Heart right ventricle (tissue), 16 donors: ENCODE measurements around the gene INTS15. TPM values are rescaled to one million over a fixed set of nuclear protein-coding genes. Genes with fewer than 3 reads are reported as not detected.

ENCODE experiments used
- ATAC-seq, 8 donors: fragments of 200-7000 bp; cut with Tn5 transposase; one replicate each; pipeline ENCODE4 v1.9.1; 2020; ENCODE audit warnings: mild to moderate bottlenecking in 8 of 8, moderate library complexity in 8 of 8, moderate number of reproducible peaks in 1 of 8
- DNase-seq, 2 donors: peaks; one replicate each; pipeline ENCODE4 v3.0.0-alpha.2; 2020
- H3K27ac ChIP-seq, 10 donors: fragments of 200-600 bp; sonication (generic) in 2 of 10; one replicate each; pipeline versions ENCODE4 v1.5.0 to v1.8.0; 2020 to 2022; ENCODE audit warnings: mild to moderate bottlenecking in 3 of 10
- H3K27me3 ChIP-seq, 7 donors: fragments of 200-600 bp; one replicate each; pipeline ENCODE4 v1.8.0; 2021 to 2022; ENCODE audit warnings: mild to moderate bottlenecking in 2 of 7
- H3K36me3 ChIP-seq, 9 donors: fragments of 200-600 bp; sonication (generic) in 1 of 9; one replicate each; pipeline versions ENCODE4 v1.5.0 to v1.8.0; 2020 to 2022; ENCODE audit warnings: mild to moderate bottlenecking in 2 of 9
- H3K4me1 ChIP-seq, 9 donors: fragments of 200-600 bp; sonication (generic) in 1 of 9; one replicate each; pipeline versions ENCODE4 v1.5.0 to v1.8.0; 2020 to 2022; ENCODE audit warnings: mild to moderate bottlenecking in 4 of 9
- H3K4me3 ChIP-seq, 10 donors: fragments of 200-600 bp; sonication (generic) in 2 of 10; one replicate each; pipeline versions ENCODE4 v1.5.0 to v1.8.0; 2020 to 2022; ENCODE audit warnings: mild to moderate bottlenecking in 7 of 10, moderate library complexity in 2 of 10
- H3K9me3 ChIP-seq, 11 donors: fragments of 200-600 bp in 10 of 11; sonication (generic) in 2 of 11; one replicate each; pipeline versions ENCODE4 v1.5.0 to v1.8.0; 2013 to 2022; ENCODE audit warnings: mild to moderate bottlenecking in 2 of 11, control low read depth in 1 of 11, moderate library complexity in 1 of 11
- CTCF ChIP-seq, 9 donors: fragments of 200-600 bp; sonication (generic) in 2 of 9; IDR thresholded peaks; one replicate each; pipeline versions ENCODE4 v1.5.0 to v1.8.0; 2021 to 2022; ENCODE audit warnings: antibody characterized with exemption in 9 of 9, mild to moderate bottlenecking in 5 of 9, moderate library complexity in 1 of 9
- WGBS, 2 donors: extraction: QIAGEN DNeasy Blood & Tissue Kit; methylation state at CpG; one replicate each; pipeline ENCODE4 v1.1.7; 2013; ENCODE audit warnings: inconsistent platforms in 1 of 2; 5-methylcytosine and 5-hydroxymethylcytosine counted together
- intact Hi-C, 10 donors: fragments of 100-400 bp; cut with DNase I; formaldehyde crosslinking; loops; one replicate each; pipeline versions ENCODE4 v1.11.1 to v1.14.2; 2022
- polyA plus RNA-seq, 2 donors: library from polyadenylated mRNA; stranded (reverse); fragments of 200-250 nt; gene quantifications; one replicate each; pipeline ENCODE4 v1.2.3, GENCODE V29; 2013
- total RNA-seq, 10 donors: library from RNA; stranded (reverse); fragmentation: NEBNext Ultra II Directional in 3 of 10; extraction: Animal tissue kit (Norgen Biotek cat#: 25700) in 3 of 10; gene quantifications; one replicate each; pipeline versions ENCODE4 v1.2.1 to v1.2.4, GENCODE V29; 2021 to 2023
- donor health status: Arrhythmogenic right ventricular cardiomyopathy.
- donor health status: ischemic (EF 13 %, LVEDD 7.1; RV severe dilation, severe dysfunction).
- donor health status: healthy with polysubstance abuse.
- donor health status: DM: no; HTN: yes; CAD: no.
- donor health status: DM: no; HTN: no; CAD: no.
- donor health status: ischemic (EF 25% LVEDD 6.9; RV normal size, moderate dysfunction).
- donor health status: ischemic (EF 25% LVEDD 5.7; RV mildly dilated, moderate dysfunction).
- donor health status: healthy.
- donor health status: DM: yes; HTN: yes; CAD: no.
- donor health status: Ischemic cardiomyopathy.
- donor health status: ischemic (EF 35%, LVEDD 5.7; RV mildly dilated, moderate dysfunction).
- donor health status: nonischemic (EF 11% LVEDD 7.7; RV severe dilation, severe dysfunction).
- donor health status: DM: yes; HTN: yes; CAD: no.
- donor health status: PGD.
- donor health status: ischemic (EF 29% LVEDD 5.4; RV normal size, mild dysfunction).
- donor health status: nonischemic (EF 23%, LVEDD 6.1; RV moderate dilation, normal function).

INTS15 gene
- total and polyA plus RNA-seq, 12 donors = 9.8 to 22.0 (median 13.4) TPM

DNA sequence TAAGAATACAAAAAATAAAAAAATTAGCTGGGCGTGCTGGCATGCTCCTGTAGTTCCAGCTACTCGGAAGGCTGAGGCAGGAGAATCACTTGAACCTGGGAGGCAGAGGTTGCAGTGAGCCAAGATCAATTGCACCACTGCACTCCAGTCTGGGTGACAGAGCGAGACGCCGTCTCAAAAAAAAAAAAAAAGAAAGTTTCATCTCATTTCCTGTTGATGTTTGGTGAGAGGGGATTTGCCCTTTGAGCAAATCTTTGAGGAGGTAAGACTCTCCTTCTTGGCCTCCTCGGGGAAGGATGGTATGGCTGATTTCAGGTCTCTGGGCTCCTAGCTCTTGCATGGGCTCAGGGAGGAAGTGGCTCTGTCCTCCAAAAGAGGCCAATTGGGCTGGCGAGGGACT is 35.0 kb upstream of the INTS15 start:
- DNase-seq = no peak
- peaks cover 0 to 9% (median 0%) of the 10 kb centered on the region in 7 donors for H3K27me3 ChIP-seq
- H3K9me3 ChIP-seq = no peaks in the 10 kb centered on the region
- no peaks in the 10 kb centered on the region for H3K4me1 ChIP-seq
- H3K4me3 ChIP-seq = no peak overlapping the region
- TF ChIP-seq CTCF (IDR thresholded peaks at IDR 0.05) = no peak
- WGBS, 2 donors = 75 to 82% methylated on average over 7 of the region's 7 CpGs
- ATAC-seq = no peak
- intact Hi-C loops = no loop called here
- no peaks in the 10 kb centered on the region for H3K36me3 ChIP-seq
- H3K27ac ChIP-seq = no peak overlapping the region

DNA sequence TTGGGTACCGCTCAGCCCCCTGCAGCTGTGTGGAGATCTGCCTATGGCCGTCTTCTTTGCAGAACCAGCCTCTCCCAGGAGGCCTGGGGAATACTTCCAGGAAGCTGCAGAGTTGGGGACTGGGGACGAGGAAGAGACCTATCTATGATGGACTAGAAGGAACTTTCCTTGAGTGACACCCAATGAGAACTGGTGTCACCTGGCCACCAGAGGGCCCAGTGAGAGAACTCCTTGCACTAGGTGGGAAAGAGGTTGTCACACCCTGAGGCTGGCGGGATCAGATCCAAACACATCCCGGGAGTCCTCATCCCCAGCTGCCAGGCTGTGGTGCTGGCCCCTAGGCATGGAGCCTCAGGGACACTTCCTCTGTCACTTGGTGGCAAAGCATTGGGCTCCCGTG is 33.6 kb upstream of the INTS15 start:
- no peak overlapping the region for H3K27ac ChIP-seq
- intact Hi-C loops = no loop called here
- no peak for TF ChIP-seq CTCF (IDR thresholded peaks at IDR 0.05)
- peaks cover 0 to 12% (median 0%) of the 10 kb centered on the region in 7 donors for H3K27me3 ChIP-seq
- no peaks in the 10 kb centered on the region for H3K4me1 ChIP-seq
- no peaks in the 10 kb centered on the region for H3K36me3 ChIP-seq
- ATAC-seq = no peak
- WGBS, 2 donors = 57 to 63% methylated on average over 6 of the region's 6 CpGs
- no peak for DNase-seq
- H3K9me3 ChIP-seq = no peaks in the 10 kb centered on the region
- H3K4me3 ChIP-seq = no peak overlapping the region

- Histone ChIP-seq H3K4me1 (no peaks in the 10 kb centered on the region), H3K4me3 (no peak overlapping the region), H3K36me3 (no peaks in the 10 kb centered on the region), H3K27me3 (peaks cover 0 to 12% (median 0%) of the 10 kb centered on the region in 7 donors), H3K27ac (no peak overlapping the region), H3K9me3 (no peaks in the 10 kb centered on the region)
- intact Hi-C loops = no loop called here
- peak in 6 of 9 donors; percentile 11 to 34 (median 28) for TF ChIP-seq CTCF (IDR thresholded peaks at IDR 0.05)
- peak in 1 of 8 donors; percentile 48 for ATAC-seq
- DNase-seq = no peak
- WGBS, 2 donors = 45 to 54% methylated on average over 6 of the region's 6 CpGs
These were observed 31.0 kb upstream of the INTS15 start for GRCh38 chr7:6558837-6559236.

DNA sequence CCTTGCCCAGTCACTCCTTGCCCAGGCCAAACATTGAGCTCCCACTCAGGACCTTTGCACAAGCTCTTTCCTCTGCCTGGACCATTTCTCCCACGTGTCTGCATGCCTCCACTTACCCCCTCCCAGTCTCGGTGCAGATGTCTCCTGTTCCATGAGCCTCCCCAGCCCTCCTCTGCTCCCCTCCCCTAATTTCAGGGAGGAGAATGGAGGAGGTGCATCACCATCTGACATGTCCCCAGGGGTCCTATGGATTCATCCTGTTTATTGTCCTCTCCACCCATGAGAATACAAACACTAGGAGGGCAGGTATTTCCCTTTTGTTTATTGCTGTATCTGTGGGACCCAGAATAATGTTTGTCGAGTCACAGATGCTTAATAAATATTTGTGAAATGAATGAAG is 29.9 kb upstream of the INTS15 start:
- no peak for TF ChIP-seq CTCF (IDR thresholded peaks at IDR 0.05)
- Histone ChIP-seq H3K4me3 (no peak overlapping the region), H3K27ac (no peak overlapping the region), H3K9me3 (no peaks in the 10 kb centered on the region), H3K27me3 (peaks cover 0 to 12% (median 0%) of the 10 kb centered on the region in 7 donors), H3K36me3 (no peaks in the 10 kb centered on the region), H3K4me1 (no peaks in the 10 kb centered on the region)
- intact Hi-C loops = loop anchor here in 1 of 10 donors (10.0 kb wide), 1 partner anchor 45 kb away; no protein-coding TSS in a partner anchor
- no peak for DNase-seq
- ATAC-seq = no peak
- WGBS, 2 donors = 29 to 41% methylated on average over 3 of the region's 3 CpGs
